DLD1 (cell line): ENCODE results near the gene LGR4.

Source experiments
- in situ Hi-C: cut with HindIII; loops from 2 replicates; pipeline ENCODE4 v1.10.0; 2017; ENCODE audit warnings: low sequenced_read_pairs

LGR4 gene

DNA sequence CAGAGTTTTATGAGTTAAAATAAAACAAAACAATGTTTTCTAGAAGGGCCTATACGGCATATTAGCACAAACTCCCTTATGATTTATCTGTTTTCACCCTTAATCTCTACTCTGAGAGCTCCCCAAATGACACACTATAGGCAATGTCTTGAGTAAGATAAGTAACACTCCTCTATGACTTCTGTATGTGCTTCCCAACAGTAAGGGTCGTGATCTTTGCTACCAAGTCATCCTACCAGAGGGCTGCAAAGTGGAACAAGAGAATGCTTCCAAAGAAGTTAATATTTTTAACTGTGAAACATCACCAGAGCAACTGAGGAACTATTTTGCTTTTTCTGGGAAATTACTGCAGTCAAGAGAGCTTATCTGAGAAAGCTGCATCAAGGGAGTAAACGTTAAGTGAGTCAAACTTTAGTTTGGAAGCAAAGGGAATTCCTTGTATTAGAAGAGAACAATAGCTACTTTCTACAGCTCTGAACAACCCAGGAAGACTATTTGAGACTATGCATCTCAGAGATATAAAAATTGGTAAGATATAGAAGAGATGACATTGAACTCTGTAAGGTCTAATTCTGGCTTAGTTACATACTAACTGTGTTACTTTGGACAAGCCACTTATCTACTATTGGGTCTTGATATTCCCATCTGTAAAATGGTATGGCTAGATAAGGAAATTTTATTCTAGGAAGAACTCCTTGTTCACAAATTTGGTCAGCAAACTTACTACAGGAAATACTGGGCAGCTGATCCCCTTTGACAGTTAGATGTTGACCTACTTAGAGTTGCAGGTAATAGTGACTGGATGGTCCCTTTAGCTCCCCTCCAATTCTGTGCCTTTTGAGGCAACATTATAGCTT lies 65.9 kb downstream of the LGR4 start:
- in situ Hi-C loops, result no loop called here

DNA sequence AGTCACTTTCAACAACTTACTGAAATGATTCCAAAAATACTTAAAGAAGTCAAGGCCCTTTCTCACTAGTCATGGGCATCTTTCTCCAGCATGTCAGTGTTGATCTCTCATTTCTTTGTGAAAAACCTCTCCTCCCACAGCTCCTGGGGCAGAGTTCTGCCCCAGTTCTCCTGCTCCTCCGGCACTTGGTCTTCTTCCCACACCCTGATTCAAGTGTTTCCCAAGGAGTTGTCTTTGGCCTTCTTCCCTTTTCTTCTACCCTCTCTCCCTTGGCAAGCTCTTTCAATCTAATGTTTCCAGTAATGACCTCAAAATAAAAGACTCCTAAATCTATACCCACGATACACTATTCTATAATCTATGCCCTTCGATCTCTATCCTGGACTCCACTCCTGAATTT lies 67.5 kb downstream of the LGR4 start:
- in situ Hi-C loops, result no loop called here

DNA sequence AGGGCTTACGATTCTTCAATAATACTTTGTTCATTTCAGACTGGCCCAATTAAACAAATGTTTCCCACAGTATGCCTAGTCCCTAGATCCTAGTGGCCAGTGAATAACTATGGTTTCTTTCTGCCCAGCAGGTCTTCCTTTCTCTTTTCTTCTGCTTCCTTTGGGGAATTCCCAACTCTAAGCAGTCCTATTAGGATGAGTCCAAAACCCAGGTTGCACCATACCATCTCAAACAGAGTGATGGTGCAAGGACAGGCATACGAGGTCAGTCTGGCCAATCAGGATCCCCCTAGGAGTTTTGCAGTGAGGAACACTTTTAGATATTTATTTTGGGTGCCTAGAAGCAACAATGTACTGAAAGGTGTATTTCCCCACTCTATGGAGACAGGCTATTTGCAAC lies 68.2 kb downstream of the LGR4 start:
- in situ Hi-C loops, result no loop called here

DNA sequence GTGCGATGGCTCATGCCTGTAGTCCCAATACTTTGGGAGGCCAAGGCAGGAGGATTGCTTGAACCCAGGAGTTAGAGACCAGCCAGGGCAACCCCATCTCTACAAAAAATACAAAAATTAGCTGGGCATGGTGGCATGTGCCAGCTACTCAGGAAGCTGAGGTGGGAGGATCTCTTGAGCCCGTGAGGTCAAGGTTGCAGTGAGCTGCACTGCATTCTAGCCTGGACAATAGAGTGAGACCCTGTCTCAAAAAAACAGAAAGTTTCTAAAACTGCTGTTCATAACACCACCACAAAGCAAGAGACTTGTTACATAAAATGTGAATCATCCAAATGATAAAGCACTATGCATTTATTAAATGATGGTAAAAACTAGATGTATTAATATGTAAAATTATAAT lies 69.4 kb downstream of the LGR4 start:
- in situ Hi-C loops, result no loop called here

DNA sequence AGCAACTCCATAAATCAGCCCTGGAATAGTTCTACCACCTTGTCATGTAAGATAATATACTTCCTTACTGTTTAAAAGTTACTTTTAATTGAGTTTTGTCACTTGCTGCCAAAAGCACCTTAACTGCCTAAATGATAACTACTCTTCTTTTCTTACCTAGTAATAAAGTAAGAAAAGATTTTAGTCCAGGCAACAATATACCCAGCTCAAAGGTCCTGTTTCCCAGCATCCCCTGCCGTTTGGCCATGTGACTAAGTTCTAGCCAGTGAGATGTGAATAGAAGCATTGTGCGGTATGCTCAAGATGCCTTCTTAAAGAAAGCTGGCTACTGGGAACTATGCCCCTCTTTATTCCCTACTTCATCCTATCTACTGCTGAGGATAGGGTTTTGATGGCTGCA lies 70.1 kb downstream of the LGR4 start:
- in situ Hi-C loops, result no loop called here

DNA sequence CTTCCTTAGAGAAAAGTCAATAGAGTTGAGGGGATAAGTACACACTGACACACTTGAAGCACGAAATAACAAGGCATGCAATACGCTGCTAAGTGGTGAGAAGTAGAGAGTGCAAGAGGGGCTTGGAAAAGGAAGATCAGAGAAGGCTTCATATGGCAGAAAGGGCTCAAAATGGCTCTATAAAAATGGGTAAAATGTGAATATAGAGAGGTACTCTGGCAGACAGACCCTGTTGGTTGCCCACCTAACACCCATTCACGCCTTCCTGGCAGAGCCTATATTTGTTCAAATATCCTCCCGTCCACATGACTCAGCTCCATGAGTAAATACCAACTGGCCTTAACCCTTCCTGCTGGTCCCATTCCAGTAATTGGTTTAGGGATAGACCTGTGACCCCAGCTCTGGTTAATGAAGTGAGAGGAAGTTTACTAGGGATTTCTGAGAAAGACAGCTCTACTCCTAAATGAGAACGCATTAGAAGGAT lies 70.7 kb downstream of the LGR4 start:
- in situ Hi-C loops, result no loop called here

DNA sequence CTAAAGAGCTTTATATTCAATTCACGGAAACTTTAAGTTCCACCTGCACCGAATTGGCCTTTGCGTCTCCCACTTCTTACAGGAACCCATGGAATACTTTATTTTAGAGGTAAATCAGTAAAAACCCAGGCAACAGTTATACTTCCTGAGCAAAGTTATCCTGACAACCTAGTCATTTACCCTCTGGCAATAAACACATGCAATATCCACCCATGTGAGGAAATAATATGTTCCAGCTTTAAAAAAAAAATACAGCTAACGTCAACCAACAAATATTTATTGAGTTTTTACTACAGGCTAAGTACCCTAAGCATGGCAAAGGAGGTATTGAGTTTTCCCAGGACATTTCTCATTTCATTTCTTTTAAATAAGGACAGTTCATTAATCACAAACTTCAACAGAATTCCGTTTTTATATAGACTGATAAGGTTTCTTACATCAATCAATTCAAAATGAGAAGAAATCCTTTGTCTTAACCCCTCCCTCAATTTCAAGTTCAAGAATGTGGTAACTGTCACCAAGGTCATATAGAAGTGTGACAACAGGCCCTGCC lies 71.2 kb downstream of the LGR4 start:
- in situ Hi-C loops, result no loop called here

DNA sequence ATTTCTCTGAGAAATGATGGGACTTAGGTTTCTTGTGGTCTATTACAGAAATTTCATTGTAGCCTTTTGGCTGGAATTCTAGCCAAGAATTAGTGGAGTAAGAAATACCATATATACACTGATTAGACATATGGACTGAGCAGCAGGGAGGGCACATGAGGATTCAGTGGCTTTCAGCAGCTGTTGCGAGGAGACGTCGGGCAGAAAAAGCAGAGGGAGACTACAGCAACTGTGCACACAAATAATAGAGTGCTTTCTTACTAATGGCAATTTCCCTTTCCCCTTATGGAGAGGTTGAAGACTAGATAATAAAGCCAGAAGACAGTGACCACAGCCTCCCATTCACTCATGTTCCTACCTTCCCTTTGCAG lies 74.2 kb downstream of the LGR4 start:
- in situ Hi-C loops, result no loop called here

DNA sequence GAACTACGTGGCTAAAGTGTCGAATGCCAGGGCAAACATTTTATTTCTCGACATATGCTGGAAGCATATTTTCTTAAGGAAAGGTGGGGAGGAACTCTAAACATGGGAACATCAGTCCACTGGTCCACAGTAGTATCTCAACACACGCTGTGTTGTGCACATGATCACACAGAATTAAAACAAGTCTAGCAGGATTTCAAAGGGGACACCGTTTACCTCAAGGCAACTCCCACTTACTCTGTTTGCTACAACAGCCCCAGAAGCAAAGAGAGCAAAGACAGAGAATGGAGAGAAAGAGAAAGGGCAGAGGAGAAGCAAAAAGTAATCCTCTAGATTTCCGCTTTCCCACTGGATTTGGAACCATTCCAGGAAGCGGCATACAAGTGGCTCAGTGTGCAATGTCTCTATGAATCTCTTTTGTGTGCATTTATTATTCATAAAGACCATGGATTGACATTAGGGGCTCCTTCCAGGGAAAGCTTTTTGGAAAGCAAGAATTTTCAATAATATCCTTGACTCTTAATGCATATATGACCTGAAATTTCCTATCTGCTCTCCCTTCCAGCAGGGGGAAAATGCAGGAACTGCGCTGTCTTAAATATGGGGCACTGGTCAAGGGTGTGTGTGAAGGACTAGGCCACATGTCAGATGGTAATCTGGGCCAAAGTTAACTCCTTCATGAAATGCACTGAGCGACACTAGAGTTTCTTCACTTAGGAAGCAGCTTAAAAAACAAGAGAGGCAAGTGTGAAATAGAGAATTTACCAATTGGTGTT lies 74.8 kb downstream of the LGR4 start:
- in situ Hi-C loops, result no loop called here

DNA sequence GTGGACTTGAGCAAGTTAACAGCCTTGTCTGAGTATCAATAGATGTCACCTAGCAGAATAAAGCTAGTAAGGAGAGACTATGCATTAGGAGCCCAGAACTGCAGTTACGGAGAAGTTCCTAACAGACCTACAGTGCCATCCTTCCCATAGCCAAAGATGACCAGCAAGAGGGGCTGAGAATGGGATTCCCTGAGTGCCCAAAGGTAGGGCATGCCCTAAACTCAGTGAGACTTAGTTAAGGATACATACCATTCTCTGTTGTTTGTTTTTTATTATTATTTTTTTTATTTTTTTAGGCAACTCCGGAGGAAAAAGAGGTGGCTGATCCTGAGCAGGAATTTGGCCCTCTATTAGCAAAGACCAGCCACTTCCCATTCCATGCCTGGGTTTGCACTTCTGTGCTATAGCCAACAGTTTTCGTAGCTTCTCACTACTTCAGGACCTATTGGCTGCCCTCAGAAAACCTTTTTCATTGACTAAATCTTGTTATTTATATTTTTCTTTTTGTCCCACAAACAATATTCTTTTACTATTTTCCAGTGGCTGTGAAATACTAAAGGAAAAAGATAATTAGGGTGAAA lies 76.2 kb downstream of the LGR4 start:
- in situ Hi-C loops, result no loop called here

DNA sequence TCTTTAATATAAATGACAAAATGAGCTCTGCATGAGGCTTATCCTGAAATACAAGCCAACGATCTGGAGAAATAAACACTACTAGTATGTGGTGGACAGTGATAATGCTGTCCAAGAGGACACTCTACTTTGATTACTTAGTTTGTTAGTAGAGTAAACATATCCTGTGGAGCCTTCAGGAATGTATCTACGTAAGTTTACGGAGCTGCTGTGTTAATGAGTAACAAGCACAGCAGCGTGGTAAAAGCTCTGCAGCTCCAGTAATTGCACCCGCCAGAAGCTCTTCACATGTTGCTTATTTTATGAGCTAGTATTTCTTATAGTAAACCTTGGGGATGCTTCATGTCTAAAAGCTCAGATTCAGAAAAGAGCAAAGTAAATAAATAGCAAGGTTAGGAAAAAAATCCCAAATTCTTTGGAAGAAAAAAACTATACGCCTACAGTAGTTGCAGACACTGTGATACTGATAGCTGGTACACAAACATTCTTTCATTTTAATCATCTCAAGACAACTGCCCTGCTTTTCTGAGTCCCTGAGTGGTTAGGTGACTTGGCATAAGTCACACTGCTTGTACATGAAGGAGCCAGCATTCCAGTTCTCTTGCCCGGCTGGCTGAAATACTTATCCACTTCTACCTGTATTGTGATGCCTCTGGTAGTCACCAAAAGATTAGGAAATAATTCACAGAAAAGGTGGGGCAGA lies 76.9 kb downstream of the LGR4 start:
- in situ Hi-C loops, result no loop called here

DNA sequence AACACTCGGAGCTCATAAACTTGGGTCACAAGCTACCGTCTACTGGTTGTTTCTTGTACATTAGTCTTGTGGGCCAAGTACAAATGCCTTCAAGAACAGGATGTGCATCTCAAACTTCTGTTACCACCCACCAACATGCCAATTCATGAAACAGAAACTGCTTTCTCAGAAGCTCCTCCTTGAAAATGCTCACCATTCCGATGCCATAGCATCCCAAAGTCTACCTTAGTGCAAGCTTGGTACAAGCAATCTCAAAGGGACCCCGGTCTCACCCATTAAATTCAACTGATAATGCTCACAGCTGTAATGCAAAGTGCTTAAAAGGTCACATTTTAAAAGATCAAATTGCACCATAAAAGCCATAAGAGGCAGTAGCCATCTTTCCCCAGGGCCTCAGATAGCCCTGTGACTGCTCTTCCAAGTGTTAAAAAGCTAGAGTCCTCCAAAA lies 77.8 kb downstream of the LGR4 start:
- in situ Hi-C loops, result no loop called here

DNA sequence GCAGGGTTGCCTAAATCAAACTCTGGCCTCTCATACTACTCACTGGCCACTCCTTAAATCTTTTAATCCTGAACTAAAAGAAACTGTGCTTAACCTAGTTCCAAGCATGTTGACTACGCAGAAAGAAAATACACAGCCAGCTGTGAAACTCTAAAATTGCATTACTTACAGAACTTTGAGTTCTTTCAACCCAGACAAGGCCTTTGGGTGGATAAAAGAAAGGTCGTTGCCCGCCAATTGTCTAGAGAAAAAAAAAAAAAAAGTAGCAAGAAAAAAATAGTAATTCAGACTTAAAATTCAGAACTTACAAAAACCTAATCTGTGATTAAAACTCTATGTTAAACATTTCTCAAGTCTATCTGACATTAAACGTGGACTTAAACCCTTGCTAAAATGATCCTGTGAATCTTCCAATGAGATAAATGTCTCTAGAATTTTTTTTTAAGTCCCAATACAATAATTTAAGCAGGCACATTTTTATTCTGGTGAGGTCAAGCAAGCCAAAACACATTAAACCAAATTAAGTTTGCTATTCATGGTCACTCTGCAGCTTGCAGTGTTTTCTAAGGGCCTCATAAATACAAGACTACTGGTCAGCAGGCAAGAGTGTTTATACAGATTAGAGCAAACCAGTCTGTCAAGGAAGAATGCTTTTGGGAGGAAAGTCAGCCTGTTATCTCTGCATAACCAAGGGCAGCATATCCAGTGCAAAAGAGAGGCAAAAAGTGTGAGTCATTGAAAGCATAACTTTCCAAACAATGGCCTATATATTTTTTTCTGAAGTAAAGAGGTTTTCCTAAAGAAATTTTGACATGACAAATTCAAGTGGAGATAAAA lies 80.1 kb downstream of the LGR4 start:
- in situ Hi-C loops, result no loop called here

DNA sequence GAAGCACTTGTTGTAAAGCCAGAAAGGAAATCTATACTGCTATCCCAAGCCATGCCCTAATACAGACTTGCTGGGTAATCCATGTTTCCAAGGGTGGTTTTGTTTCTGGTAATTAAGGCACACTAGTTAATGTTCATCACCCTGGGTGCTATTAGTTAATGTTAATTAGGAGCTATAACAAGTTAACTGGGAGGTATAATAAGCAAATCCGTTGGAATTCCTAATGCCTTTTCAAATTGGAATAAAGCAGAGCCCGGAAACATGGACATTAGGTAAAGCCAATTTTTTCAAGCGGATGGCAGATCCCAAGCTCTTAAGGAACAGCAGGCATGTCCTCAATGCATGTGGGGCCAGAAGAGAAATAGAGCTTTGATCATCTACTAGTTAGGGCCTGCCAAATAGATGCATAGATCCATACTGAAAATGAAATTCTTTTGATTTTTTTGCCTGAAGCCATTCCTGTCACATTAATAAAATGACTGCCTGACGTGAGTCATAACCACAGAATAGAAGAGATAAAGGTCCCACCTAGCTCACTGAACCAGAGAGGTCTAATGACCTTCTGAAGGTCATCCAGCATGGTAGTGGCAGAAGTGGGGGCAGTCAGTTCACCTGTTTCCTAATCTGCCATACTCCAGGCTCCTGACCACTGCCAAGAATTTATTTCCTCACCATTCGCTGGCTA lies 81.1 kb downstream of the LGR4 start:
- in situ Hi-C loops, result no loop called here

DNA sequence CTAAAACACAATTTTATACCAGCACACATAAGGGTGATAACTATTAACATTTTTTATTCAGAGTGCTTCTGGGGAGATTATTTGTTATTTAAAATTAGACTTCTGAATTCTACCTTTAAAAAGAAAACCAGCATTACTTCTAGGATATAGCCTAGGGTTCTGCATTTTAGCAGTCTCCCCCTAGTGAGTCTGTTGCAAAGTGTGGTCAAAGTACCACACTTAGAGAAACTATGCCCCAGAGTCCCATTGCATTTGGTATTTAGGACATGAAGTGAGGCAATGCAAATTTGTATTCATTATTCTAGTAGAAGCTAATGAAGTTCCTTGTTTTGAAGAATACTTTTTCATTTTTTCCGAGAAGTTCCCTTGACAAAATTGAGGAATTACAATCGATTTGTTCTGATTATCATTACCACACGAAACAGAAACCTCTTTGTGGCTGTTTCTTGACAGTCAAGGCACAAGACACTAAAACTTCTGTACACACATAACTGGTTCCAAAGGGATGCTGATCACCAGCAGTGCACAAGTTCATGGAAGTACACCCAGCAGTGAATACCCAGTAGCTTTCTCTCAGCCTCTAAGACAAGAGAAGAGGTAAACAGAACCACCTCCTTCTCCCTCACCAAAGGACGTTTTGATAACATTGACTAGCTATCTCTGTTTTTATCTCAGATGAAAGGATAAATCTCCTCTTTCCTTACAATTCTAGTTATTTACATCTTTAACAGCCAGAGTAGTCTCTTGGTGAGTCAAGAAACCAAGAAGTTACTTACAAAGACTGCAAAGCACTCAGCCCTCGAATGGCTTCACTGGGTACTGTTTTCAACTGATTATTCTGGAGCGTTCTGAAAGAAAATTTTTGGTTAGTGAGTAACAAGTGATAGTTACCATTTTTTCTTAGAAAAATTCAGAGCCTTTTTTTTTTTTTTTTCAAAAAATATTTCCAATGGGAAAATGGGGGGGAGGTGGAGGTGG lies 82.0 kb downstream of the LGR4 start:
- in situ Hi-C loops, result no loop called here

DNA sequence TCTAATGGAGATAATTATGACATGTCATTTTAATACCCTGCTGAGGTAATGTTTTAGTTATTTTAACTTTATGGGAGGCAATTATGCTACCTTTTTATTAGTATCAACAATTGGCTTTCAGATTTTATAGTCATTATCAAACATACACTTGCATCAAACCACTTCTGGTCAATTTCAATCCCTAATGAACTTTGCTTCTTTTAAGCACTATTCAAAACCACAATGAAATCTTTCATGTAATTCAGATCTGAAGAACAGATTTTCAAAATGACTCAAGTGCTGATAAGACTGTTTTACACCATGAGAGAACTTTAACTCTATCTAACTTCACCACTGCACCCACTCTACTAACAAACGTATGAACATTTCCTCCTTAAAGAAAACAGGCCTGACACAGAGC lies 83.7 kb downstream of the LGR4 start:
- in situ Hi-C loops, result no loop called here

DNA sequence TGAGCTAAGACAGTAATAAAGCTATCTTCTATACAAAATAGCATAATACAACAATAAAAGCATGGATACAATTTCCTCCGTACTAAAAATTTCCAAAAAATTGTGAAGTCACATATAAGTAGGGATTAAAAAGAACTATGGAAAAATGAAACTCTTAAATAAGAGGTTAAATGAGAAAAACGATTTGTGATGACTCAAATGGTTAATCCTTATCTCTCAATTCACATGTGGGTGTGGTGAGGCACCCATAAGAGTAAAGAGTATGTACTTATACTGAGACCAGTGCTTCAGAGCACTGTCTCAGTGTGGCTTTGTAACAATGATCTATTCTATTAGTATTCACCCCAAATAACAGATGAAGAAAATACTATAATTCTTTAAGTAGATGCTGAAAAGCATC lies 84.6 kb downstream of the LGR4 start:
- in situ Hi-C loops, result no loop called here

DNA sequence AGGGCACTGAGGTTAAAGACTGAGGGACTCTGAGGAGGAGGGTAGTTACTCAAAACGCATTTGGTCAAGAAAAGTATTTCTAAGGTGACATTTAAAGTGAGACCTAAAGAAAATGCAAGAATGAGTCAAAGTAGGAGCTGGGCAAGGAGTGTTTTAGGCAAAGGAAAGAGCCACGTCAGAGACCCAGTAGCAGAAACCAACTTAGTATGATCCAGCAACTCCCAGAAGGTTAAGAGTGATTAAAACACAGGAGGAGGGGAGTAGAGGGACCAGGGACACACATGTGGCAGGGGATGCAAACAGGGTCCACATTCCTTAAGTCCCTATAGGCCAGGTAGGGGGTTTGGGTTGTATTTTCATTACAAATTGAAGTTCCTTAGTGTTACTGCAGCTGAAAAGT lies 85.2 kb downstream of the LGR4 start:
- in situ Hi-C loops, result no loop called here
